HepG2 (cell line): ENCODE measurements around the gene PSPH. TPM values are rescaled to one million over a fixed set of nuclear protein-coding genes. Genes with fewer than 3 reads are reported as not detected.

Experiments
- AGO2 ChIP-seq: fragments of 200-400 bp; formaldehyde crosslinking; optimal IDR thresholded peaks from 2 replicates; pipeline ENCODE3; 2017; ENCODE audit warnings: mild to moderate bottlenecking, low read depth, low read length, moderate library complexity
- DR1 ChIP-seq: sonication (generic); formaldehyde crosslinking; IDR thresholded peaks from 2 replicates; pipeline ENCODE4 v1.8.0; 2021; ENCODE audit warnings: mild to moderate bottlenecking, missing genetic modification reagents, inconsistent platforms
- FOSL2 ChIP-seq: sonication (generic); formaldehyde crosslinking; IDR thresholded peaks from 2 replicates; pipeline ENCODE4 v1.4.0; 2020; ENCODE audit warnings: missing genetic modification reagents
- FOXO1 ChIP-seq: sonication (generic); formaldehyde crosslinking; IDR thresholded peaks from 2 replicates; pipeline ENCODE4 v1.4.0; 2020; ENCODE audit warnings: missing genetic modification reagents
- HMG20B ChIP-seq: conservative IDR thresholded peaks from 2 replicates; pipeline ENCODE4 v1.6.1; 2016; ENCODE audit warnings: missing genetic modification reagents, missing compliant biosample characterization
- MAFF ChIP-seq: IDR thresholded peaks from 2 replicates; pipeline ENCODE4 v1.6.1; 2011; ENCODE audit warnings: low read depth, low read length, improper control_type of control experiment
- PAF1 ChIP-seq: IDR thresholded peaks from 2 replicates; pipeline ENCODE4 v1.6.1; 2016; ENCODE audit warnings: missing genetic modification reagents, missing compliant biosample characterization
- PAWR ChIP-seq: sonication (generic); formaldehyde crosslinking; IDR thresholded peaks from 2 replicates; pipeline ENCODE4 v1.4.0; 2020; ENCODE audit warnings: missing genetic modification reagents, mild to moderate bottlenecking, borderline replicate concordance
- RFXANK ChIP-seq: IDR thresholded peaks from 2 replicates; pipeline ENCODE4 v1.6.1; 2016
- SNAPC2 ChIP-seq: sonication (generic); formaldehyde crosslinking; IDR thresholded peaks from 2 replicates; pipeline ENCODE4 v1.8.1; 2022; ENCODE audit warnings: mild to moderate bottlenecking, missing genetic modification reagents
- SSRP1 ChIP-seq: IDR thresholded peaks from 2 replicates; pipeline ENCODE4 v1.6.1; 2016; ENCODE audit warnings: control low read depth
- THYN1 ChIP-seq: sonication (generic); formaldehyde crosslinking; IDR thresholded peaks from 2 replicates; pipeline ENCODE4 v1.8.1; 2023; ENCODE audit warnings: low read depth, mild to moderate bottlenecking, moderate library complexity, missing genetic modification reagents, borderline replicate concordance
- WIZ ChIP-seq: sonication (generic); formaldehyde crosslinking; IDR thresholded peaks from 2 replicates; pipeline ENCODE4 v1.5.1; 2020; ENCODE audit warnings: mild to moderate bottlenecking, missing genetic modification reagents
- ZNF230 ChIP-seq: sonication (generic); formaldehyde crosslinking; IDR thresholded peaks from 2 replicates; pipeline ENCODE4 v1.4.0; 2020; ENCODE audit warnings: mild to moderate bottlenecking, missing genetic modification reagents
- ZNF331 ChIP-seq: sonication (generic); formaldehyde crosslinking; IDR thresholded peaks from 2 replicates; pipeline ENCODE4 v1.4.0; 2020; ENCODE audit warnings: missing genetic modification reagents
- ZNF7 ChIP-seq: IDR thresholded peaks from 2 replicates; pipeline ENCODE4 v1.6.1; 2016; ENCODE audit warnings: missing biosample characterization, missing genetic modification reagents
- ZNF761 ChIP-seq: sonication (generic); formaldehyde crosslinking; conservative IDR thresholded peaks from 2 replicates; pipeline ENCODE4 v1.4.0; 2020; ENCODE audit warnings: mild to moderate bottlenecking, missing genetic modification reagents
- polyA plus RNA-seq, 8 experiments: library from polyadenylated mRNA; depleted of rRNA in 3 of 8; stranded (reverse) in 7 of 8; unstranded in 1 of 8; fragments of >200 nt; fragmentation: Illumina TruSeq in 4 of 8; extraction: Trizol in 4 of 8; gene quantifications; 2 replicates each; pipeline versions ENCODE4 v1.2.1 to v1.2.3, GENCODE V29; 2011 to 2016; ENCODE audit warnings: low read depth in 4 of 8, missing spikeins in 1 of 8, mixed read lengths in 1 of 8; ENCODE audit not compliant: insufficient read depth in 1 of 8
- total RNA-seq, 5 experiments: library from RNA; depleted of rRNA; stranded (reverse); fragments of >200 nt; fragmentation: Illumina TruSeq; extraction: Trizol; gene quantifications; 2 replicates each; pipeline ENCODE4 v1.2.3, GENCODE V29; 2016; ENCODE audit warnings: low read depth in 1 of 5
- TF ChIP-seq, protein P1 (sequence below): IDR thresholded peaks from 2 replicates; pipeline ENCODE4 v1.6.1; 2016; ENCODE audit warnings: low read depth, missing genetic modification reagents, missing compliant biosample characterization
- TF ChIP-seq, protein P2 (sequence below), 2 experiments: sonication (generic) in 1 of 2; formaldehyde crosslinking in 1 of 2; IDR thresholded peaks; 2 replicates each; pipeline versions ENCODE4 v1.4.0 to v1.6.1; 2016 to 2020; ENCODE audit warnings: borderline replicate concordance in 1 of 2, low read depth in 1 of 2, mild to moderate bottlenecking in 1 of 2, missing genetic modification reagents in 1 of 2
- TF ChIP-seq, protein P3 (sequence below): sonication (generic); formaldehyde crosslinking; IDR thresholded peaks from 2 replicates; pipeline ENCODE4 v1.5.0; 2020; ENCODE audit warnings: missing genetic modification reagents
- TF ChIP-seq, protein P4 (sequence below): sonication (generic); formaldehyde crosslinking; IDR thresholded peaks from 2 replicates; pipeline ENCODE4 v1.4.0; 2020; ENCODE audit warnings: missing genetic modification reagents

Gene PSPH
- total and polyA plus RNA-seq, 2 of the 13 experiments (the other 11 are each of a cell fraction or from before 2014, with no cell fraction given): 85.5 to 124 TPM

DNA sequence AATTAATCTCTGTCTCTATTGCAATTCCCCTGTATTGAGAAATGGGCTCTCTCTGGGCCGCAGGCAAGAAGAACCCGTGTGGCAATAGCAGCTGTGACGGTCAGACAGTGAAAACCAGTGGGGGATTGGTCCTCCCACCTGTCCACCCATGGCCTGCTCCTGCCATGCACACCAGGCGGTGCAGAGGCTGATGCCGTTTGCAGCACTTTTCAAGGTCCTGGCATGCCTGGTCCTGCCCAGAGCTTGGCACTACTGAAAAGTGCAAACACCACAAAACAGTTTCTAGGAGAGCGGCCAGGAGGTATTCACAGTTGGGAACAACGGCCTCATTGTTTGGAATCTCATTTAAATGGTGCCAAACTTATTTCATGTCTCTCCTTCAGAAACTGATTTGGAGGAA lies 41.5 kb downstream of the PSPH start (continued):
- TF ChIP-seq, protein P1, sequence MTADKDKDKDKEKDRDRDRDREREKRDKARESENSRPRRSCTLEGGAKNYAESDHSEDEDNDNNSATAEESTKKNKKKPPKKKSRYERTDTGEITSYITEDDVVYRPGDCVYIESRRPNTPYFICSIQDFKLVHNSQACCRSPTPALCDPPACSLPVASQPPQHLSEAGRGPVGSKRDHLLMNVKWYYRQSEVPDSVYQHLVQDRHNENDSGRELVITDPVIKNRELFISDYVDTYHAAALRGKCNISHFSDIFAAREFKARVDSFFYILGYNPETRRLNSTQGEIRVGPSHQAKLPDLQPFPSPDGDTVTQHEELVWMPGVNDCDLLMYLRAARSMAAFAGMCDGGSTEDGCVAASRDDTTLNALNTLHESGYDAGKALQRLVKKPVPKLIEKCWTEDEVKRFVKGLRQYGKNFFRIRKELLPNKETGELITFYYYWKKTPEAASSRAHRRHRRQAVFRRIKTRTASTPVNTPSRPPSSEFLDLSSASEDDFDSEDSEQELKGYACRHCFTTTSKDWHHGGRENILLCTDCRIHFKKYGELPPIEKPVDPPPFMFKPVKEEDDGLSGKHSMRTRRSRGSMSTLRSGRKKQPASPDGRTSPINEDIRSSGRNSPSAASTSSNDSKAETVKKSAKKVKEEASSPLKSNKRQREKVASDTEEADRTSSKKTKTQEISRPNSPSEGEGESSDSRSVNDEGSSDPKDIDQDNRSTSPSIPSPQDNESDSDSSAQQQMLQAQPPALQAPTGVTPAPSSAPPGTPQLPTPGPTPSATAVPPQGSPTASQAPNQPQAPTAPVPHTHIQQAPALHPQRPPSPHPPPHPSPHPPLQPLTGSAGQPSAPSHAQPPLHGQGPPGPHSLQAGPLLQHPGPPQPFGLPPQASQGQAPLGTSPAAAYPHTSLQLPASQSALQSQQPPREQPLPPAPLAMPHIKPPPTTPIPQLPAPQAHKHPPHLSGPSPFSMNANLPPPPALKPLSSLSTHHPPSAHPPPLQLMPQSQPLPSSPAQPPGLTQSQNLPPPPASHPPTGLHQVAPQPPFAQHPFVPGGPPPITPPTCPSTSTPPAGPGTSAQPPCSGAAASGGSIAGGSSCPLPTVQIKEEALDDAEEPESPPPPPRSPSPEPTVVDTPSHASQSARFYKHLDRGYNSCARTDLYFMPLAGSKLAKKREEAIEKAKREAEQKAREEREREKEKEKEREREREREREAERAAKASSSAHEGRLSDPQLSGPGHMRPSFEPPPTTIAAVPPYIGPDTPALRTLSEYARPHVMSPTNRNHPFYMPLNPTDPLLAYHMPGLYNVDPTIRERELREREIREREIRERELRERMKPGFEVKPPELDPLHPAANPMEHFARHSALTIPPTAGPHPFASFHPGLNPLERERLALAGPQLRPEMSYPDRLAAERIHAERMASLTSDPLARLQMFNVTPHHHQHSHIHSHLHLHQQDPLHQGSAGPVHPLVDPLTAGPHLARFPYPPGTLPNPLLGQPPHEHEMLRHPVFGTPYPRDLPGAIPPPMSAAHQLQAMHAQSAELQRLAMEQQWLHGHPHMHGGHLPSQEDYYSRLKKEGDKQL (CRISPR knock-in tag): no peak
- TF ChIP-seq SSRP1 (CRISPR knock-in tag) (0 out of 2 replicates have a peak, but pooled peaks have one; percentile 31), ZNF761 (CRISPR knock-in tag) (no peak), PAWR (CRISPR knock-in tag) (no peak), AGO2 (peak; percentile 63), ZNF331 (CRISPR knock-in tag) (no peak), HMG20B (no peak), FOXO1 (CRISPR knock-in tag) (no peak), ZNF7 (CRISPR knock-in tag) (no peak), RFXANK (CRISPR knock-in tag) (no peak), SNAPC2 (no peak), WIZ (CRISPR knock-in tag) (no peak), THYN1 (CRISPR knock-in tag) (no peak), DR1 (CRISPR knock-in tag) (no peak), PAF1 (CRISPR knock-in tag) (peak; percentile 85), ZNF230 (CRISPR knock-in tag) (no peak), MAFF (0 out of 2 replicates have a peak, but pooled peaks have one; percentile 11), FOSL2 (CRISPR knock-in tag) (0 out of 2 replicates have a peak, but pooled peaks have one; percentile 12)
- TF ChIP-seq, protein P2, sequence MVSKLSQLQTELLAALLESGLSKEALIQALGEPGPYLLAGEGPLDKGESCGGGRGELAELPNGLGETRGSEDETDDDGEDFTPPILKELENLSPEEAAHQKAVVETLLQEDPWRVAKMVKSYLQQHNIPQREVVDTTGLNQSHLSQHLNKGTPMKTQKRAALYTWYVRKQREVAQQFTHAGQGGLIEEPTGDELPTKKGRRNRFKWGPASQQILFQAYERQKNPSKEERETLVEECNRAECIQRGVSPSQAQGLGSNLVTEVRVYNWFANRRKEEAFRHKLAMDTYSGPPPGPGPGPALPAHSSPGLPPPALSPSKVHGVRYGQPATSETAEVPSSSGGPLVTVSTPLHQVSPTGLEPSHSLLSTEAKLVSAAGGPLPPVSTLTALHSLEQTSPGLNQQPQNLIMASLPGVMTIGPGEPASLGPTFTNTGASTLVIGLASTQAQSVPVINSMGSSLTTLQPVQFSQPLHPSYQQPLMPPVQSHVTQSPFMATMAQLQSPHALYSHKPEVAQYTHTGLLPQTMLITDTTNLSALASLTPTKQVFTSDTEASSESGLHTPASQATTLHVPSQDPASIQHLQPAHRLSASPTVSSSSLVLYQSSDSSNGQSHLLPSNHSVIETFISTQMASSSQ (IDR thresholded peaks at IDR 0.05; ENCODE audit: low read depth): no peak
- TF ChIP-seq, protein P2 (CRISPR knock-in tag; IDR thresholded peaks at IDR 0.05; ENCODE audit: borderline replicate concordance): no peak
- TF ChIP-seq, protein P3, sequence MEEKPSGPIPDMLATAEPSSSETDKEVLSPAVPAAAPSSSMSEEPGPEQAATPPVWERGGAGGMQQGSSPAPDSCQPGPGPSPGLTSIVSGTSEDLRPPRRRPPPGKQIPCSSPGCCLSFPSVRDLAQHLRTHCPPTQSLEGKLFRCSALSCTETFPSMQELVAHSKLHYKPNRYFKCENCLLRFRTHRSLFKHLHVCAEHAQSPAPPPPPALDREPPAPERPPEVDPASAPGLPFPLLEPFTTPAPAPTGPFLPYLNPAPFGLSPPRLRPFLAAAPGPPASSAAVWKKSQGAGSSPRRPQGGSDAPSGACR: no peak
- TF ChIP-seq, protein P4, sequence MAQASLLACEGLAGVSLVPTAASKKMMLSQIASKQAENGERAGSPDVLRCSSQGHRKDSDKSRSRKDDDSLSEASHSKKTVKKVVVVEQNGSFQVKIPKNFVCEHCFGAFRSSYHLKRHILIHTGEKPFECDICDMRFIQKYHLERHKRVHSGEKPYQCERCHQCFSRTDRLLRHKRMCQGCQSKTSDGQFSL (CRISPR knock-in tag): no peak
